H9 (cell line): ENCODE data around the gene OR52H1. TPM values are rescaled to one million over a fixed set of nuclear protein-coding genes. Genes with fewer than 3 reads are reported as not detected.

ENCODE experiments used
- DNase-seq: peaks from one replicate; pipeline ENCODE4 v3.0.0-alpha.2; 2017
- H2AFZ ChIP-seq: one replicate; pipeline ENCODE4 v1.6.1; 2013; ENCODE audit warnings: mild to moderate bottlenecking, low read length, control low read depth, moderate library complexity
- H2AK5ac ChIP-seq: 2 replicates; pipeline ENCODE4 v1.6.1; 2013; ENCODE audit warnings: low read length, control low read depth, mixed read lengths; ENCODE audit not compliant: insufficient read length
- H2BK120ac ChIP-seq: one replicate; pipeline ENCODE4 v1.6.1; 2013; ENCODE audit warnings: low read depth, mild to moderate bottlenecking, low read length, control low read depth, inconsistent platforms; ENCODE audit not compliant: poor library complexity, severe bottlenecking
- H2BK12ac ChIP-seq: 2 replicates; pipeline ENCODE4 v1.6.1; 2013; ENCODE audit warnings: low read length, control low read depth, mixed read lengths, low read depth; ENCODE audit not compliant: insufficient read length
- H2BK15ac ChIP-seq: 2 replicates; pipeline ENCODE4 v1.6.1; 2013; ENCODE audit warnings: low read depth, low read length, control low read depth
- H2BK20ac ChIP-seq: one replicate; pipeline ENCODE4 v1.6.1; 2013; ENCODE audit warnings: low read depth, mild to moderate bottlenecking, low read length, control low read depth, inconsistent platforms; ENCODE audit not compliant: poor library complexity, severe bottlenecking
- H2BK5ac ChIP-seq: 2 replicates; pipeline ENCODE4 v1.6.1; 2013; ENCODE audit warnings: low read length, control low read depth, mixed read lengths; ENCODE audit not compliant: insufficient read length
- H3K14ac ChIP-seq: 2 replicates; pipeline ENCODE4 v1.6.1; 2013; ENCODE audit warnings: low read length, control low read depth; ENCODE audit not compliant: insufficient read depth
- H3K18ac ChIP-seq: 2 replicates; pipeline ENCODE4 v1.6.1; 2013; ENCODE audit warnings: low read depth, mild to moderate bottlenecking, mixed read lengths, low read length, control low read depth; ENCODE audit not compliant: insufficient read length
- H3K23ac ChIP-seq: 2 replicates; pipeline ENCODE4 v1.6.1; 2013; ENCODE audit warnings: low read length, control low read depth, mixed read lengths, low read depth; ENCODE audit not compliant: insufficient read length
- H3K23me2 ChIP-seq: 2 replicates; pipeline ENCODE4 v1.6.1; 2013; ENCODE audit warnings: low read depth, mild to moderate bottlenecking, mixed read lengths, low read length, control low read depth; ENCODE audit not compliant: insufficient read length, poor library complexity, severe bottlenecking
- H3K27ac ChIP-seq: 2 replicates; pipeline ENCODE4 v1.5.1; 2013; ENCODE audit warnings: low read length, control low read depth, mixed read lengths, low read depth; ENCODE audit not compliant: insufficient read length
- H3K27me3 ChIP-seq: 2 replicates; pipeline ENCODE4 v1.6.1; 2013; ENCODE audit warnings: low read length, control low read depth, inconsistent platforms; ENCODE audit not compliant: insufficient read depth
- H3K4ac ChIP-seq: 2 replicates; pipeline ENCODE4 v1.6.1; 2013; ENCODE audit warnings: low read depth, mild to moderate bottlenecking, control low read depth, inconsistent platforms, low read length, moderate library complexity
- H3K4me1 ChIP-seq: 2 replicates; pipeline ENCODE4 v1.6.1; 2013; ENCODE audit warnings: low read length, control low read depth, inconsistent platforms; ENCODE audit not compliant: insufficient read depth
- H3K4me2 ChIP-seq: 2 replicates; pipeline ENCODE4 v1.6.1; 2013; ENCODE audit warnings: low read length, control low read depth, mixed read lengths; ENCODE audit not compliant: insufficient read length, insufficient read depth
- H3K56ac ChIP-seq: 2 replicates; pipeline ENCODE4 v1.6.1; 2013; ENCODE audit warnings: low read depth, mild to moderate bottlenecking, mixed read lengths, low read length, control low read depth; ENCODE audit not compliant: insufficient read length
- H3K79me1 ChIP-seq: 2 replicates; pipeline ENCODE4 v1.6.1; 2013; ENCODE audit warnings: low read depth, mild to moderate bottlenecking, moderate library complexity, low read length, control low read depth, inconsistent platforms; ENCODE audit not compliant: insufficient read depth, poor library complexity, severe bottlenecking
- H3K79me2 ChIP-seq: 2 replicates; pipeline ENCODE4 v1.6.1; 2013; ENCODE audit warnings: low read length, control low read depth, inconsistent platforms; ENCODE audit not compliant: insufficient read depth
- H3K9ac ChIP-seq: 2 replicates; pipeline ENCODE4 v1.6.1; 2013; ENCODE audit warnings: low read length, control low read depth, mixed read lengths; ENCODE audit not compliant: insufficient read length; ENCODE audit errors: extremely low read depth
- H3K9me3 ChIP-seq: one replicate; pipeline ENCODE4 v1.6.1; 2013; ENCODE audit warnings: low read depth, low read length, inconsistent platforms; ENCODE audit not compliant: control insufficient read depth
- H3T11ph ChIP-seq: one replicate; pipeline ENCODE4 v1.6.1; 2013; ENCODE audit warnings: mild to moderate bottlenecking, low read length, control low read depth, inconsistent platforms
- H4K20me1 ChIP-seq: one replicate; pipeline ENCODE4 v1.6.1; 2013; ENCODE audit not compliant: control insufficient read depth, insufficient read length, insufficient read depth
- H4K5ac ChIP-seq: 2 replicates; pipeline ENCODE4 v1.6.1; 2013; ENCODE audit warnings: low read depth, mild to moderate bottlenecking, mixed read lengths, low read length, control low read depth; ENCODE audit not compliant: insufficient read length
- H4K8ac ChIP-seq: replicated peaks from 2 replicates; pipeline ENCODE4 v1.6.1; 2013; ENCODE audit warnings: low read length, control low read depth, mixed read lengths, low read depth; ENCODE audit not compliant: insufficient read length
- H4K91ac ChIP-seq: 2 replicates; pipeline ENCODE4 v1.6.1; 2013; ENCODE audit warnings: low read depth, mild to moderate bottlenecking, moderate library complexity, mixed read lengths, low read length, control low read depth; ENCODE audit not compliant: insufficient read length
- H3K27ac Mint-ChIP-seq, 3 experiments: 2 replicates in 2 of 3; 3 replicates in 1 of 3; pipeline ENCODE4 v1.8.0; 2020 to 2021; ENCODE audit warnings: mixed read lengths in 3 of 3, mild to moderate bottlenecking in 1 of 3, moderate library complexity in 1 of 3
- H3K27me3 Mint-ChIP-seq: 2 replicates; pipeline ENCODE4 v1.8.0; 2021; ENCODE audit warnings: low read depth, mild to moderate bottlenecking, moderate library complexity, mixed read lengths
- H3K36me3 Mint-ChIP-seq, 3 experiments: 2 replicates in 2 of 3; 3 replicates in 1 of 3; pipeline ENCODE4 v1.8.0; 2020 to 2021; ENCODE audit warnings: low read depth in 3 of 3, mixed read lengths in 3 of 3; ENCODE audit not compliant: insufficient read depth in 1 of 3
- H3K4me1 Mint-ChIP-seq, 2 experiments: 2 replicates each; pipeline ENCODE4 v1.8.0; 2020; ENCODE audit warnings: mixed read lengths in 2 of 2
- H3K4me3 Mint-ChIP-seq, 2 experiments: 2 replicates in 1 of 2; 3 replicates in 1 of 2; pipeline ENCODE4 v1.8.0; 2020 to 2021; ENCODE audit warnings: mild to moderate bottlenecking in 2 of 2, mixed read lengths in 2 of 2, moderate library complexity in 1 of 2
- H3K9me3 Mint-ChIP-seq, 2 experiments: 2 replicates in 1 of 2; 3 replicates in 1 of 2; pipeline ENCODE4 v1.8.0; 2020; ENCODE audit warnings: mild to moderate bottlenecking in 2 of 2, mixed read lengths in 2 of 2, moderate library complexity in 1 of 2
- WGBS: extraction: QIAGEN DNeasy Blood & Tissue Kit; methylation state at CpG from one replicate; pipeline ENCODE4 v1.1.7; 2013; ENCODE audit warnings: missing lambda C conversion rate, low lambda C conversion rate, mixed read lengths; ENCODE audit not compliant: insufficient read length; ENCODE audit errors: extremely low coverage; 5-methylcytosine and 5-hydroxymethylcytosine counted together
- total RNA-seq: library from RNA; stranded (reverse); gene quantifications from 2 replicates; pipeline ENCODE4 v1.2.1, GENCODE V29; 2021
- TF ChIP-seq, protein P1 (sequence below): fragments of 200-600 bp; sonication (generic); conservative IDR thresholded peaks from 3 replicates; pipeline ENCODE4 v1.8.0; 2021; ENCODE audit warnings: antibody characterized with exemption, mild to moderate bottlenecking

The OR52H1 gene
- total RNA-seq, 1 experiment from 2014 or later, result not detected

DNA sequence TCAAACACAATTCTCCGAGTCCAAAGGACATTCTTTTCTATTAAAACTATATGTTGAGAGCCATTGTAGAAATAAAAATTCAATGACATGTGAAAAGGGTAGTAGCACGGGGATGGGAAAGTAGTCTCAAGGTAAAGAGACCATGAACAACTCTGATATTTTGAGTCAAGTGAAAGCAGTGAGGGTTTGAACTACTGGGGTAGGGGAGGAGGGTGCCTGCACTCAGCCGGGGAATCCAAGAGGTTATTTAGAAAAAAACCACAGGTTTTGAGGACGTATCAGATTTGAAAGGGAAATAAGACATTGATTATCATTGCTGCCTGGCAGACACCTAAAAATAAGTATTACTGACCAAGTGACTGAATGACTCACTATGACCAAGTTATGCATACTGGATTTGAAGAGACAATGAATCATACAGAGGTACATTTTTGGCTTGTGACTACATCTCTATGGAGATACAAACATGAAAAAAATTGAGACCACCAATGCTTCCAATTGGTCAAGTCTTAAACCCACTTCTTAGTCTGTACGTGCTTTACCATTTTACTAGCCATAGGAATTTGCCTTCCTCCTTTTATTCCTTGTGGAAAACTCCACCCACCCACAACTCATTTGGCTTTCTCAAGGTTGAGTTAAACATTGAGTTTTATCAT is 2.2 kb upstream of the OR52H1 start:
- H3K4me1 ChIP-seq, result no peaks in the 10 kb centered on the region
- no peaks in the 10 kb centered on the region for H3K4me1 Mint-ChIP-seq
- H2AFZ ChIP-seq, result no peak overlapping the region
- H3K56ac ChIP-seq, result no peak overlapping the region
- H3K4ac ChIP-seq, result no peak overlapping the region
- H3K79me1 ChIP-seq, result no peaks in the 10 kb centered on the region
- TF ChIP-seq, protein P1, sequence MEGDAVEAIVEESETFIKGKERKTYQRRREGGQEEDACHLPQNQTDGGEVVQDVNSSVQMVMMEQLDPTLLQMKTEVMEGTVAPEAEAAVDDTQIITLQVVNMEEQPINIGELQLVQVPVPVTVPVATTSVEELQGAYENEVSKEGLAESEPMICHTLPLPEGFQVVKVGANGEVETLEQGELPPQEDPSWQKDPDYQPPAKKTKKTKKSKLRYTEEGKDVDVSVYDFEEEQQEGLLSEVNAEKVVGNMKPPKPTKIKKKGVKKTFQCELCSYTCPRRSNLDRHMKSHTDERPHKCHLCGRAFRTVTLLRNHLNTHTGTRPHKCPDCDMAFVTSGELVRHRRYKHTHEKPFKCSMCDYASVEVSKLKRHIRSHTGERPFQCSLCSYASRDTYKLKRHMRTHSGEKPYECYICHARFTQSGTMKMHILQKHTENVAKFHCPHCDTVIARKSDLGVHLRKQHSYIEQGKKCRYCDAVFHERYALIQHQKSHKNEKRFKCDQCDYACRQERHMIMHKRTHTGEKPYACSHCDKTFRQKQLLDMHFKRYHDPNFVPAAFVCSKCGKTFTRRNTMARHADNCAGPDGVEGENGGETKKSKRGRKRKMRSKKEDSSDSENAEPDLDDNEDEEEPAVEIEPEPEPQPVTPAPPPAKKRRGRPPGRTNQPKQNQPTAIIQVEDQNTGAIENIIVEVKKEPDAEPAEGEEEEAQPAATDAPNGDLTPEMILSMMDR, result no peak
- no peak overlapping the region for H2BK5ac ChIP-seq
- H3K14ac ChIP-seq, result no peak overlapping the region
- H3K27ac Mint-ChIP-seq, result no peak overlapping the region
- H3K27ac ChIP-seq, result no peak overlapping the region
- H2BK120ac ChIP-seq, result no peak overlapping the region
- no peak overlapping the region for H2BK15ac ChIP-seq
- no peaks in the 10 kb centered on the region for H3K9me3 Mint-ChIP-seq
- H3K36me3 Mint-ChIP-seq, result no peaks in the 10 kb centered on the region
- H2AK5ac ChIP-seq, result no peak overlapping the region
- H3K9me3 ChIP-seq, result no peaks in the 10 kb centered on the region
- no peak for DNase-seq
- no peak overlapping the region for H2BK20ac ChIP-seq
- H3K79me2 ChIP-seq, result no peaks in the 10 kb centered on the region
- no CpG with 5 or more reads among the region's 5 CpGs for WGBS
- no peak overlapping the region for H4K8ac ChIP-seq
- no peaks in the 10 kb centered on the region for H3K27me3 ChIP-seq
- H3K4me2 ChIP-seq, result no peak overlapping the region
- no peak overlapping the region for H3T11ph ChIP-seq
- peaks cover 3% of the 10 kb centered on the region for H3K27me3 Mint-ChIP-seq
- H4K20me1 ChIP-seq, result no peaks in the 10 kb centered on the region
- H3K4me3 Mint-ChIP-seq, result no peak overlapping the region
- no peak overlapping the region for H4K91ac ChIP-seq
- H3K9ac ChIP-seq, result no peak overlapping the region
- H3K23me2 ChIP-seq, result no peaks in the 10 kb centered on the region
- H3K18ac ChIP-seq, result no peak overlapping the region
- H2BK12ac ChIP-seq, result no peak overlapping the region
- H4K5ac ChIP-seq, result no peak overlapping the region
- H3K23ac ChIP-seq, result no peak overlapping the region
